Measurements from ENCODE around the gene MYL7.

The MYL7 gene

GRCh38 chr7:44149571-44150465 lies 8.7 kb upstream of the MYL7 start:
- no peak for DNase-seq

DNA sequence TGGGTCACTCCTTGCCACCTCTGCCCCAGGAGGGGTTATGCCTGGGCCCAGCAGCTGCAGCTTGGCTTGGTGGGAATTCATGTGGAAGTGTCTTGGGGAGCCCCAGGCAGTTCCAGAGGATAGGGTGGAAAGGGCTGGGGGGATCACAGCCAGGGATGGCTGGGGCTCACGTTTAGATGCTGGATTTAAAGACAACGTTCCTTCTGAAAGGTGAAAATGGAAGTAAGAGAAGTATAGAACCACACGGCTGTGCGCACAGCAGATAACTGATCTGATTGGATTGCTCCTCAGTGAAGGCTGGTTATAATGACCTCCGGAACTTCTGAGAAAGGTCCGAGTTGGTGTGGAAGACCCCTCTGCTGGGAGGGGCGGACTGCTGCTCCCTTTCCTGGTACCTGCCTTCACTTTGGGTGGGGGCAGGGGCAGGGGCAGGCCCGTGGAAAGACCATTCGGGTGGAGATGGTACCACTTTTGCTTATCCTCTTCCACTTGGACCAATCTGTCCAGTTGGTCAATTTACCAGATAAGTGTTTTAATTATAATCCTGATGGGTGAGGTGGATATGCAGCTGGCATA lies 7.9 kb upstream of the MYL7 start:
- DNase-seq = no peak

- DNase-seq = no peak
These were observed 7.0 kb upstream of the MYL7 start for GRCh38 chr7:44148166-44148565.

- DNase-seq = no peak
These were observed 6.2 kb upstream of the MYL7 start for GRCh38 chr7:44147026-44147991.

GRCh38 chr7:44145969-44146911 lies 5.1 kb upstream of the MYL7 start:
- DNase-seq = peak; percentile 71 to 75

GRCh38 chr7:44145479-44145968 lies 4.4 kb upstream of the MYL7 start:
- peak; percentile 40 to 52 for DNase-seq

GRCh38 chr7:44144968-44145478 lies 3.9 kb upstream of the MYL7 start:
- DNase-seq = no peak

GRCh38 chr7:44144426-44144967 lies 3.4 kb upstream of the MYL7 start:
- DNase-seq = no peak

DNA sequence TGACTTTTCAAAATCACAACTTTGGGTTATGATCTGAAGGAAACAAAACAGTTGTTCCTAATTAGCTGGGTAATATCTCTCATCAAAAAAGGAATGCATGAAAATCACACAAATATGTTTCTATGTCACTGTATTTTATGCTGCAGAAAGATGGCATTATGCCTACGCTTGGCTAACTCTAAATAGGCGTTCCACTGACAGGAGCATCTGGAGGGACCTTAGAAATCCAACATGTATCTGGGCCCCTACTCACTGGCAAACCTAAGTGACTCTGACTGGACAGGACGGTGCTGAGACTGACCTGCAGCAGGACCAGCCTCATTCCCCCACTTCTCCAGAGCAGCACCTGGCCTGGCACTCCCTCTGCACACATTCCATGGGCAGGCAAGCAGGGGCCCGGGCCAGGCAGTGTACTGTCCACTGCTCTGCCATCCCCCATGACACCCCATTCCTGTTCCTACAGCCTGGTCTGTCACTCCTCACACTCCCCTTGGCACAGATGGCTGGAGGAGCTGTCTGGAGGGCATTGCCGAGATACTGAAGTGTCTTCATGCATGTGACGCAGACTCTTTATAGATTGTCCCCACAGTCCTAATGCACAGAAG lies 2.6 kb upstream of the MYL7 start:
- no peak for DNase-seq

GRCh38 chr7:44142028-44142427 lies 896 bp upstream of the MYL7 start:
- no peak for DNase-seq

DNA sequence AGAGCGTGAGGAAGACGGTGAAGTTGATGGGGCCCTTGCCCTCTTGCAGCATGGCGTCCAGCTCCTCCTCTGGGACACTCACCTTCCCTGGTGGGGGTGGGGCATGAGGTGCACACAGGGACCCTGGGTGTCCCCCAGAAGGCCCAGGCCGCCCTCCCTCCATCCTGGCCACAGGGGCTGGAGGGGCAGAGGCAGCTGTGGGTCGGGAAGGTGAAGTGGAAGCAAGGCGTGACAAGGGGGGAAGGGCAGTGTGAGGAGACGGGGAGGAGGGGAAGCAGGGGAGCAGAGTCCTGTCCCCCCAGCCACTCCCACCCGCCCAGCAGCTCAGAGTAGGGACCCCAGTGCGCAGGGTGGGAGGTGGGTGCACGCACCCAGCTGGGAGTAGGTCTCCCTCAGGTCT lies 791 bp downstream of the MYL7 start:
- DNase-seq = no peak

DNA sequence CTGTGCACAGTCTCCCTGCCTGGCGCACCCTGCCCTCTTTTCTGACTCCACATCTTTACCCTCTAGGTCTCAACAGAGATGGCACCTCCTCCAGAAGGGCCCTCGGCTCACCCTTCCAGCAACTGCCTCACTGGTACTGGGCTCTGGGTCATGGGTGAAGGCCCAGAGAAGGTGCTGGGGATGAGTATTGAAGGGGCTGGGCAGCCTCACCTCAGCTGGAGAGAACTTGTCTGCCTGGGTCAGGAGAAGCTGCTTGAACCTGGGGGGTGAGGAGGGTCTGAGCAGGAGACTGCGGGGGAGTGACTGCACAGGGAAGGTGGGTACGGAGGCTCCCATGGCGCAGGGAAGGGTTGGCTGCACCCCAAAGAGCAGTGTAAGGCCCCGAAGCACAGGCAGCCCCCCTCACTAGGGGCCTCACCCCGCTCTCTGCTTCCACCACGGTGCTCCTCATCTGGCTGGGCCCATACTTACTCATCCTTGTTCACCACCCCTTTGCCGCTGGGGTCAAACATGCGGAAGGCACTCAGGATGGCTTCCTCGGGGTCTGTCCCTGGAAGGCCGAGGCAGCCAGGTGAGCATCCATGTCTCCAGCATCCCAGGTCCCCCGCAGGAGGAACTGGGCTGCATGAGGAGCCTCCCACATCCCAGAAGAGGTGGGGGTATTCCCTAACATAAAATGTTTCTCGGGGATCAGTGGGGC lies 1.7 kb downstream of the MYL7 start:
- no peak for DNase-seq

- DNase-seq = no peak
These were observed 2.4 kb downstream of the MYL7 start for GRCh38 chr7:44138698-44139097.

DNA sequence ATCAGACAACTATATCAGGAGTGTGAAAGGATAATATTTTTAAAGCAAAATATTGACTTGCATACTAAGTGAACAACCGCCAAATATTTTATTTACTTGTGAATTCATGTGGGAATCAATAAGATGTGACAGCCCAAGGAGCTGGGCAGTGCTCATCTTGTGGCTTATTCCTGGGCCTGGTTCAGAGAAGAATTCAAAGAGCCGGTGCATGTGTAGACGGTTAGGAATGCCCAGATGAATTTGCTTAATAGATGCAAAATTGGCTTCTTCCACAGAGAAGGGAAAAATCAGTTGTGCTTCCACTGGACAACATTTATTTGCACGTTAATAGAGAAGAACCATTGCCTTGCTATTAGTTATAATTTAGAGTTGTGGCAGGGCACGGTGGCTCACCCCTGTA lies 4.4 kb downstream of the MYL7 start:
- DNase-seq = no peak

DNA sequence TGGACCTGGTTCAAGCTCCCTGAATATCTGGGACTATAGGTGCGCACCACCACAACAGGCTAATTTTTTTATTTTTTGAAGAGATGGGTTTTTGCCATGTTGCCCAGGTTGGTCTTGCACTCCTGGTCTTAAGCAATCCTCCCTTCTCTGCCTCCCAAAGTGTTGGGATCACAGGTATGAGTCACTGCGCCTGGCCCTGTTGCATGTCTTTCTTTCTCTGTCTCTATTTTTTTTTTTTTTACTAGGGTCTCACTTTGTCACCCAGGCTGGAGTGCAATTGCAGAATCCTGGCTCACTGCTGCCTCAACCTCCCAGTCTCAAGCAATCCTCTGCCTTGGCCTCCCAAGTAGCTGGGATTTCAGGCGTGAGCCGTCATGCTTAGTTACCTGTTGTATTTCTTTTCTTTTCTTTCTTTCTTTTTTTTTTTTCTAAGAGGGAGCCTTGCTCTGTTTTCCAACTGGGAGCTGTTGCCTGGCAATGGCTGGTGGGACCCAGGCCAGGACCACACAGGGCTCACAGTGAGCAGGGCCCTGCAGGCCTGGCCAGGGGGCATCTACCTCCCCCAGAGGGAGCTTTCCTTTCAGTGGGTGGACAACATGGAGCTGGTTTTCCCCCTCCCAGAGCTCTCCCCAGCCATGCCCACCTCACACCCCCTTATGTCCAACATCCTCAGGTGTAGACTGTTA lies 6.0 kb downstream of the MYL7 start:
- DNase-seq = no peak

DNA sequence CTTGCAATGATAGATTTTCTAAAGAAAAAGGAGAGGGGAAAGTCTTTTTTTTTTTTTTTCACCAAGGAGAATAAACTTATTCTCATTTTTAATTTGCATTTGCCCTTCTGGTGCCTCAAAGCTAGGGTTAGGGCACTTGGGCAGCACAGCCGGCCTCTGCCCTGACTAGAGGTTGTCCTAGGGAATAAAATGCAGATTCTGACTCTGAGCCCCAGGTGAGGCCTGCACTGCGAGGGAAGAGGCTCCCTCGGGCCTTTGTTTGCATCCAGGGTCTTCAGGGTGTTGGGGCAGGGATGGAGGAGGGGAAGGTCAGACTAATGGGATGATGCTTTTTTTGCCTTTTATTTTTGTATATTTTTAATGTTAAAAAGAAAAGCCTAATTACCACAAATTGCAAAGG lies 7.8 kb downstream of the MYL7 start:
- no peak for DNase-seq

DNA sequence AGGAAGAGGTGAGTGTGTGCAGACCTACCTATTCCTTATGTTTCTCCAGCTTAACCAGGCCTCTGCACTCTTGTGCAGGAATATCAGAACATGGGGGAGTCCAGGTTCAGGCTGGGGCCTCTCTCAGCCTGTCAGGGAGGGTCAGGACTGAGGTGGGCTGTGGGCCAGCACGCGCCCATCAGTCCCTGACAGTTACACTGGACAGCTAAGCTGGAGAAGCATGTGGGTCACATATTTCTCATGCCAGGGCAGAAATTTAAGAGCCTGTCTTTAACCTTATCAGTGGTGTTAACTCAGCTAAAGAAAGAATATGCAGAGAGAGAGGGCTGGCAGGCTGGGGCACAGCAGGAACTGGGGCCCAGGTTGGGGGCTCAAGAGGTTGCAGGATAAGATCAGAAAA lies 9.1 kb downstream of the MYL7 start:
- DNase-seq = no peak

DNA sequence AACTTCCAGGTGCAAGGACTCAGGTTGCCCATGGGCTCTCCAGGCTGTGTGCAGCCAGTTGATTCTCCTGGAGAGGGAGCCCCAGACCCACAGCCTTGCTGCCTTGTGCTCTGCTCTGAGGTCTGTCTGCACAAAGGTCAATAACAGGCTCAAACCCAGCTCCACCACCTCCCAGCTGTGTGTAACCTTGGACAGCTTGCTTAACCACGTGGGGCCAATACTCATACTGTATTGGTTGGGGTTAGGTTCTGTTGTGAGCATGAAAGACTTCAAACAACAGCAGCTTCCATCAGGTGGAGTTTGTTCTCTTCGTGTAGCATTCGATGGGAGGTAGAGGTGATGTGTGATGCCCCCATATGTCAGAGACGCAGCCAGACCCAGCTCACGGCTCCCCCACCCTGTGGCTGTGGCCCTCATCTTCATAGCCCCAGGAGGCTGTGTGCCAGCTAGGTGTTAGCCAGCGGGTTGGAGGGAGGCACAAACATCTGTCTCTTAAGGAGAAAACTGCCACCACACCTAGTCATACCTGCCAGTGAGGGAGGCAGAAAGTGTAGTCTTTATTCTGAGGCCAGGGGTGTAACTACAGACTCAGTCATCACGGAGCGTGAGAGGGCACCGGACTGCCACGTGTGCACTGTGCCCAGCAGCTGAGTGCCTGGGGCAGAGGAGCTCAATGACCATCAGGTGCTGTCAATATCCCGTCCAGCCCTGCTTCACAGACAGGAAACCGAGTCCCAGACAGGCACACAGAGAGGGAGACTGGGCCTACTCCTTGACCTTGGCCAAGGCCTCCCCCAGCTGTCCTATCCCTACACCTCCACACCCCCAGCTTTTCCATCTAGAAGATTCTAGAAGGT lies 9.7 kb downstream of the MYL7 start:
- no peak for DNase-seq

Data from activated CD4-positive, alpha-beta T cell treated with anti-CD3 and anti-CD28 coated beads, Interleukin-2, amount 50 U/mL, for 48 hours (primary cell).